Glomerular visceral epithelial cell (primary cell): Measurements from ENCODE around the gene SMIM35.
"Not testable (repeated sequence)": the region's sequence is repeated elsewhere in the genome, so short reads cannot be mapped to it uniquely, and the experiment has no call there.

Experiments
- DNase-seq: peaks from one replicate; pipeline ENCODE4 v3.0.0-alpha.2; 2016; ENCODE audit errors: extremely low spot score

The SMIM35 gene

DNA sequence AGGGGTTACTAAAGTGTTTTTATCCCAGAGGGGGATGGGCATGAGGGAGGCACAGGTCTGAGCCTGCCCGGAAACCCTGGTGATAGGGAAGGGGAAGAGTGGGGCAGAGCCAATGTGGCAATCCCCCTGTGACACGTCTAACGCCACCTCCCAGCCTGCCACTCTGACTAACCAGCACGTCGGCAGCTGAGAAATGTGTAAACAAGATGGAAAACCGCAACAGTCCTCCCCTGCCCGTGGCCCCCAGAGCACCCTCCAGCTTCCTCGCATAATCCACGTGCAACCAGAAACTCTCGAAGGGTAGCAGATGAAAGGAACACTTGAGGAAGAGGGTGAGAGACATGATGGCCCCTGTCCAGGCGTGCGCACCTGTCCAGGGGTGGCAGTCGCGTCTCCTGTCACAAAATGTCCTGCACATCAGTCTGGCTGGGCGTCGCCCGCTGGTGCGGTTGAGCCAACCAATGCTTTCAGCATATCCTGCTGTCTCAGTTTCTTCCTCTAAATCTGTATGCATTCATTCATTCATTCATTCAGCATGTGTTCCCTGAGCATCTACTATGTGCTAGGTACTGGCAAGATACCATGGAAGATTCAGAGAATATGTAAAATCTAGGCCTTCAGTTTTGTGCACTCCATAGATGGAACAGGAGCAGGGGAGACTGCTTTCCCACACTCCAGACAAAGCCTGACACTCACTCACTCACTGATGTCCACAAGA, 5.4 kb downstream of the SMIM35 start:
- no peak for DNase-seq

DNA sequence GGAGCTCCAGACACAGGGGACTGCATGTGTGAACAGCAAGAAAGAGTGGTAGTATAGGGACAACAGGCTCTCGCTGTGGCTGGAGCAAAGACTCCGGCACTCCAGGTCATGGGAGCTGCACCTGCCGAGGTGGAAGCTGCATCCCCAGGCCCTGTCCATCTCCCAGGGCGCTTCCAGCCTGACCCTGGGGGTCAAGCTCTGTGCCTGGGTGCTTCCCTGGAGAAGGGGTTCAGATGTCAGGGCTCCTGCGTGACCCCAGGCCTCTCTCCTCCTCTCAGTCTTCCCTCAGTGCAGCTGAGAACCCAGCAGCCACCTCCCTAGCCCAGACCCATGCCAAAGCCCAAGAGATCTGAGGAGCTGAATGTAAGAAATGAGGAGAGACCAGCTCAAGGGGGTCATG, 6.5 kb downstream of the SMIM35 start:
- no peak for DNase-seq

GRCh38 chr11:118079491-118079890, 7.3 kb downstream of the SMIM35 start:
- DNase-seq, result no peak

DNA sequence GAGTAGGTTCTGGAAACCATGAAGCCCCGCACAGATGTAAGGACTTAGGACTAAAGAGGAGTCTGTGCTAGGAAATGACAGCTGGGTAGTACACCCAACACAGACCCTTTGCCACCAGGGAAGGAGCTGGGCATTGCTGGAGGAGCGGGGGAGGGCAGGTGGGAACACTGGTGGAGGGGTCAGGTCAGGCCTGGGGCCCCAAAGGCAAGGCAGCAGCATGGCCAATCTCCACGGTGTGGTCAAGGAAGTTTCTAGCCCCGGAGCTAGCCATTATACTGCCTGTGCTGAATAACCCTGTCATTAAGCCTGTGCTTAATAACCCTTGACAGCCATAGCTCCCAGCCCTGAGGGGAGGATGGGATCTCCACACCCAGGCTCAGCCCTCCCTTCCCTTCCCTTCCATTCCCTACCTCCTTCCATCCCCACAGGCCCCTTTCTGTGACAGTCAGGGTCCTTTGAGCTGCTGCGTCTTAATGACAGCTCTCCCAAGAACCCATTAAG, 7.8 kb downstream of the SMIM35 start:
- no peak for DNase-seq

GRCh38 chr11:118076754-118077281, 9.9 kb downstream of the SMIM35 start, which contains the start of gene TMPRSS4:
TMPRSS4 (plus strand) TSS chr11:118077078; CDS start chr11:118077303, 225 bp downstream.
- no peak for DNase-seq

GRCh38 chr11:118074785-118075184, 12.0 kb downstream of the SMIM35 start:
- DNase-seq, result no peak

DNA sequence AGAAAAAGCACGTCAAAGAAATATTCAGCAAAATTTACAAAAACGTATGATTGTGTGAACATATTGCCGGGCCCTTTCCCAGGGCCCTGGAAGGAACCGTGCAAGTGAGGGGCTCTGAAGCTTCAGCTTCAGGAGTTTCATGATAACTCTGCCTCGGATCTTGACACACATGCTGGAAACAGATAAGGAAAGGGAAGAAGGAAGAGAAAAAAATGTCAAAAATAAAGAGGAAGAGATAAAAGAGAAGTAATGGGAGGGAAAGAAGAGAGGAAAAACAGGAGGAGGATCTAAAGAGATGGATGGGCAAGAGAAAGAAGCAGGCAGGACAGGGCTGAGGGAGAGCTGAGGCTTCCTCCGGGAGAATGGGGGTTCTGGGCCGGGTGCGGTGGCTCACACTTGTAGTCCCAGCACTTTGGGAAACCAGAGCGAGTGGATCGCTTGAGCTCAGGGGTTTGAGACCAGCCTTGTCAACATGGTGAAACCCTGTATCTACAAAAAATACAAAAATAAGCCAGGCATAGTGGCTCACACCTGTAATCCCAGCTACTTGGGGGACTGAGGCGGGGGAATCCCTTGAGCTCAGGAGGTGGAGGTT, 12.6 kb downstream of the SMIM35 start:
- no peak for DNase-seq

- no peak for DNase-seq
Observed at GRCh38 chr11:118073554-118073953, 13.2 kb downstream of the SMIM35 start.

GRCh38 chr11:118071416-118072030, 15.2 kb downstream of the SMIM35 start:
- no peak for DNase-seq

DNA sequence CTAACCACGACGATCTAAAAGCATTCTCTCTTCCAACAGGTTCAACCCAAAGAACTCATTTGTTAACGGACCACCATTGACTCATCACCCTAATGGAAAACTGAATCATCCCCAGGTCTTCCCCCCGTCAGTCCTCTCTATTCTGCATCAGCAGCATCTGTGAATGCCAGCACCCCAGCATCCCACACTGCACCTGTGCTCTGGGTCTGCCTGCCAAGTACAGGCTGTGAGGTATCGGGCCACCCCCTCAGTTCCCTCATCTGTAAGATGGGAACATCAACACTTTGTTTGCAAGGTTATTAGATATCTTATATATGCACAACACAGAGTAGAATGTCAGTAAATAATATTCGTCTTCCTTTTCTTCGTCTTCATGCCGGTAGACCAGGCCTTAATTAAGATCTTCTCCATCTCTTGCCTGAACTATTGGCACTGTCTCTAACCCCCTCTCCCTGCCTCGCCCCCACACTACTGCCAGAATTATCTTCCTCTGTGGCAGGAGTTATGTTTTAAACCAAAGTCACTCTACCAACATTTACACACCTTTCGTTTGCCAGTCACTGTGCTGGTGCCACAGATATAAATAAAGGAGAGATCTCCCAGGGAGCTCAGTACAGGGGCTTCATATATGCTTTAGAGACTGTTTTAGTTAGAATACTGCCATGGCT, 17.7 kb downstream of the SMIM35 start:
- DNase-seq, result no peak

DNA sequence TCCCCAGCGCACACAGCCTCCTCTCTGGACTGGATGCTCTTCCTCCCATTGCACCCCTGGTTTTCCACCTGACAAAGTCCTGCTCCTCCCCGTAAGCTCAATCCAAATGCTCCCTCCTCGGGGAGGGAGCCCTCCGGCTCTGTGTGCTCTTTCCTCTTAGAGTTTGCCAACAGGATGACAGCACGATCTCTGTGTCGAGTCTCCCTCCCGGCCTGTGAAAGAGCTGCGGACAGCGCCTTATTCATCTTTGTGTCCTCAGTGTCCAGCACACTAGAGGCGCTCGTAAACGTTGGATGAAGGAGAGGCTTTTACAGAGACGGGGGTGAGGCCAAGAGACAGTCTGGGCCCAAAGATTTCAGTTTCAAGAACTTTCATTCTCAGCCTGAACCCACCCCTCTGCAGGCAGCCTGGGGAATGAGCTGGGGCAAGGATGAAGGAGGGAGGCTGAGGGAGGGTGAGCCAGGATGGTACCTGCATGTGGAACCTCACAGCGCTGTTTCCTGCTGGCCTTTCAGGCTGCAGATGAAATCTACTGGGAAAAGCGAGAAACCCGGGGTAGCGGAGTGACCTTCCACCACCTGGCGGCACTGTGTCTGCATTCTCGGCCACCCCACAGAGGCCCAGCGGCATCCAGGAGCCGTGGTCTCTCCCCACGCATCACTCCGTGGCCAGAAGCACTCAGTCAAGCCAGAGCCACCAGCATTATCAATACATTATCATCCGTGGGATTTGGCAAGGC, 18.4 kb downstream of the SMIM35 start:
- no peak for DNase-seq

GRCh38 chr11:118067006-118067405, 19.8 kb downstream of the SMIM35 start:
- no peak for DNase-seq

- no peak for DNase-seq
Observed at GRCh38 chr11:118065384-118065783, 21.4 kb downstream of the SMIM35 start.

- DNase-seq, result no peak
Observed at GRCh38 chr11:118064956-118065355, 21.8 kb downstream of the SMIM35 start.

DNA sequence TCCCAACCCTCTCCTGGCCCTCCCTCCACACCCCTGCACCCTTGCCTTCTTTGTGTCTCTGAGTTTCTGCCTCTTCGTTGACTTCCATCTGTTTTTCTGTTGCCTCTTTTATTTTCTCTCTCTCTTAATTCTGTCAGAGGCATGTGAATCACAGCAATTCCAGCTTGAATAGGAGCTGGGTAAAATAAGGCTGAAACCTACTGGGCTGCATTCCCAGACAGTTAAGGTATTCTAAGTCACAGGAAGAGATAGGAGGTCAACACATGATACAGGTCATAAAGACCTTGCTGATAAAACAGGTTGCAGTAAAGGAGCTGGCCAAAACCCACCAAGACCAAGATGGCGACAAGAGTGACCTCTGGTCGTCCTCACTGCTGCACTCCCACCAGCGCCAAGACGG, 24.1 kb downstream of the SMIM35 start:
- DNase-seq, result not testable (repeated sequence)

GRCh38 chr11:118062181-118062580, 24.6 kb downstream of the SMIM35 start:
- DNase-seq, result not testable (repeated sequence)

- DNase-seq, result no peak
Observed at GRCh38 chr11:118061586-118062125, 25.1 kb downstream of the SMIM35 start.

- DNase-seq, result no peak
Observed at GRCh38 chr11:118060869-118061268, 25.9 kb downstream of the SMIM35 start.

DNA sequence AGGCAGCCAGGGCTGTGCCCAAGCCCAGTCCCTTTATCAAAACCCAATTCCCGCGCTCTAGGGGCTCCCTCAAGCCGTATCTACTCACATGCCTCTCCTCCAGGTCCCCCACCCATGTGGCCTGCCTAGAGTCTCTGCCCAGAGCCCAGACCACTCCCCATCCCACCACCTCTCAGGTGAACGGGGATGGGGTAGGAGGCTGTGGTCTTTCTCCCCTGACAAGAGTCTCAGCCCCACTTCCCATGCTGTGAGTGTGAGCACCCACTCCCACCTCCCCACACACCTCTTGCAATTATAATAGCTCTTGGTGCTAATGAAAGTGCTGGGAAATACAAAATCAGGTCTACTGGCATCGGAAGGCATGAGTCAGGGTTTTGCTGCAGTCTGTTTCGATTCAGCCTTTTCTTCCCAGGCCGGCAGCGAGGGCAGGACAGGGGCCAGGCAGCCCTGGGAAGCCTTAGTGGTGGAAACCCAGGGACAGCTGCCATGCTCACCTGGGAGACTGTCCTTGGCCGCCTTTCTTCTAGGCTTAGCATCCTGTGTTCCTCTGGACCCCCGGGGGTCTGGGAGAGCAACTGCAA, 26.6 kb downstream of the SMIM35 start:
- DNase-seq, result no peak

DNA sequence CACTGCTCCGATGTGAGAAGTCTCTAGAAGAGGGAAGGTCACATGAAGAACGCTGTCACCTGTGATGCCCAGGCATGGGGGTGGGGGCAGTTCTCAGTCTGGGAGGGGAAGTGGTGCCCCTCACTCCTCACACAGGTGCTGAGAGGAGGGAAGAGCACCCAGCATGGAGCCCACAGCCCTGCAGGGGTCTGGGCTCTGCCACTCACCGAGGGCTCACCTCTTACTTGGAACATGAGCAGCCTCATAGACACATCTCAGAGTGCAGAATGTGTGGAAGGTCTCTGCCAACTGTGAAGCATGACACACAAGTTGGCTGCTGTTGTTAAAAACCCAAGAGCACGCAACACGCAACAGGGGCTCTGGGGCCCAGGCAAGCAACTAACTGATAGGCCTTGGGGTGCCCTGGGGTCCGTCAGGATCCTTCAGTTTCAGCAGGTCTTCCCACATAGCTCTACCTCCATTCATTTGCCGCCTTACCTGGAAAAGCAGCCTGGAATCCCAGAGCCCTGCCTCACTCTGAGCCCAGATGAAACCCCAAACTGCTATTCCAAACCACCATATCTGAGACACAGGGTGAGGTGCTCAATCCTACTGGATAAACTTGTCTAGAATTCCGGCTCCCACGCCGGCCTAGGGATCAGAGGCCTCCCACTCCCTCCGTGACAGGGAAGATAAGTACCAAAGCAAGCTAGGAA, 27.4 kb downstream of the SMIM35 start:
- no peak for DNase-seq
